Stimulated activated CD8-positive, alpha-beta memory T cell treated with anti-CD3 and anti-CD28 coated beads, Interleukin-15, amount 100 ng/mL, for 48 hours (primary cell): ENCODE results near the gene MST1.

Experiments
- DNase-seq, 2 donors: peaks; one replicate each; pipeline ENCODE4 v3.0.0-alpha.2; 2020; ENCODE audit warnings: low read depth in 2 of 2

The MST1 gene

DNA sequence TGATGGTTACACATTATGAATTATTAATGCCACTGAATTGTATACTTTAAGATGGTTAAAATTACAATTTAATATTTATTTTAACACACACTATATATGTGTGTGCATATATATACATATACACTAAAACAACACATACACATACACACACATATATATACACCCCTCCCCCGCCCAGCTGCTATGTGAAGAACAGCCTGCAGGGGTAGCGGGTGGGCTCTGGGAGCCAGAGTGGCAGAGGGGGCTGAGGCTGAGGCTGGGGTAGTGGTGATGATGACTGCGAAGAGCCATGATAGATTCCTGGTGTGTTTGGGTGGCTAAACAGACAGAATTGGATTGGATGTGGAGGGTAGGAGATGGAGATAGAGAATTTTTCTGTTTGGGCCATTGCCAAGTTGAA, 54.5 kb downstream of the MST1 start:
- no peak for DNase-seq
